ENCODE results near the gene PRSS53. TPM values are rescaled to one million over a fixed set of nuclear protein-coding genes. Genes with fewer than 3 reads are reported as not detected.

Gene PRSS53
- total RNA-seq, 4 donors from 2014 or later, result 2.3 to 3.8 (median 2.7) TPM

DNA sequence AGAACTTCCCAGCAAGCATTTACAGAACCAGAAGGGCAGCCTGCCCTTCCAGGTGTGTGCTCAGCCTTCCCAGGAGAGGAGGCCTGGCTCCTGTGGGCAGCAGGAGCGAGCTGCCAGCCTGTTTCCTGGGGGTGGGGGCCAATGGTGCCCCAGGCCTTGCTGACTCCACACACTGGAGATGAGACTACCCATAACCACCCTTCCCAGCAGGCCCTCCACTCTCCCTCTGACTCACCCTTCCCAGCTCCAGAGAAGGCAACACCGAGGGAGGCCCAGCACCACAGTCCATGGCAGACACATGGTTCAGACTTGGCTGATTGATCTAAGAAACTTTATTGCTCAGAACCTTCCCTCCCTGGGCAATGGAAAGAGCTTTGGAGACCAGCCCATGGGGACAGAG, 1.8 kb upstream of the PRSS53 start:
- no peak for TF ChIP-seq POLR2A (IDR thresholded peaks at IDR 0.05)
- TF ChIP-seq, protein P1, sequence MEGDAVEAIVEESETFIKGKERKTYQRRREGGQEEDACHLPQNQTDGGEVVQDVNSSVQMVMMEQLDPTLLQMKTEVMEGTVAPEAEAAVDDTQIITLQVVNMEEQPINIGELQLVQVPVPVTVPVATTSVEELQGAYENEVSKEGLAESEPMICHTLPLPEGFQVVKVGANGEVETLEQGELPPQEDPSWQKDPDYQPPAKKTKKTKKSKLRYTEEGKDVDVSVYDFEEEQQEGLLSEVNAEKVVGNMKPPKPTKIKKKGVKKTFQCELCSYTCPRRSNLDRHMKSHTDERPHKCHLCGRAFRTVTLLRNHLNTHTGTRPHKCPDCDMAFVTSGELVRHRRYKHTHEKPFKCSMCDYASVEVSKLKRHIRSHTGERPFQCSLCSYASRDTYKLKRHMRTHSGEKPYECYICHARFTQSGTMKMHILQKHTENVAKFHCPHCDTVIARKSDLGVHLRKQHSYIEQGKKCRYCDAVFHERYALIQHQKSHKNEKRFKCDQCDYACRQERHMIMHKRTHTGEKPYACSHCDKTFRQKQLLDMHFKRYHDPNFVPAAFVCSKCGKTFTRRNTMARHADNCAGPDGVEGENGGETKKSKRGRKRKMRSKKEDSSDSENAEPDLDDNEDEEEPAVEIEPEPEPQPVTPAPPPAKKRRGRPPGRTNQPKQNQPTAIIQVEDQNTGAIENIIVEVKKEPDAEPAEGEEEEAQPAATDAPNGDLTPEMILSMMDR (IDR thresholded peaks at IDR 0.05), result no peak
- H3K4me3 ChIP-seq (ENCODE audit: low read depth, poor library complexity, severe bottlenecking), result no peak overlapping the region
- DNase-seq (ENCODE audit: low spot score in 2 of 2), result no peak
- intact Hi-C loops (cut with DNase I; ENCODE audit: low total_unique reads), result loop anchor here (5.0 kb wide), 1 partner anchor 103 kb away; the partner anchor contains the start of gene HSD3B7
- 63 to 81% methylated on average over 2 of the region's 2 CpGs for WGBS, 2 donors

GRCh38 chr16:31089199-31089598, 456 bp upstream of the PRSS53 start:
- DNase-seq (ENCODE audit: low spot score in 2 of 2), result no peak
- WGBS, 2 donors, result 94 to 95% methylated on average over 8 of the region's 8 CpGs
- no peak for TF ChIP-seq POLR2A (IDR thresholded peaks at IDR 0.05)
- TF ChIP-seq, protein P1 (IDR thresholded peaks at IDR 0.05), result no peak
- H3K4me3 ChIP-seq (ENCODE audit: low read depth, poor library complexity, severe bottlenecking), result no peak overlapping the region
- intact Hi-C loops (cut with DNase I; ENCODE audit: low total_unique reads), result no loop called here

- TF ChIP-seq POLR2A (IDR thresholded peaks at IDR 0.05), result no peak
- TF ChIP-seq, protein P1 (IDR thresholded peaks at IDR 0.05), result no peak
- intact Hi-C loops (cut with DNase I; ENCODE audit: low total_unique reads), result no loop called here
- DNase-seq (ENCODE audit: low spot score in 2 of 2), result no peak
- no peak overlapping the region for H3K4me3 ChIP-seq (ENCODE audit: low read depth, poor library complexity, severe bottlenecking)
- 77 to 79% methylated on average over 3 to 5 of the region's 5 CpGs for WGBS, 2 donors
These were observed 772 bp downstream of the PRSS53 start for GRCh38 chr16:31087971-31088370.

DNA sequence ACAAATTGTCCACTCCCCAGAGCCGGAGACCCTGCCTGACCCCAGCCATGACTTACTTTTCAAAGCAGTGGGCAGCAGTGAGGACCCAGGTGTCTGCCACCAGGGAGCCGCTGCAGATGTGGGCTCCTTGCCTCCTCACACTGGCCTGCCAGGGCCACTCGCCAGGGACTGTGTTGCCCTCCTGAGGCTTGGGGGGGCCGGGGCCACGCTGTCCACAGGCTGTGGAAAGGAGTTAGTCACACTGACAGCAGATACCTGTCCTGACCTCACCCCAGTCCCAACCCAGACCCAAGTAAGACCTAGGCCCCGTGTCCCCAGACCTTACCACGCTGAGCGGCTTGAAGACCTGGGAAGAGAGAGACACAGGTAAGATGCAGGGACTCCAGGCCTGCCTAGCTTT, 1.3 kb downstream of the PRSS53 start:
- TF ChIP-seq, protein P1 (IDR thresholded peaks at IDR 0.05), result no peak
- no peak for TF ChIP-seq POLR2A (IDR thresholded peaks at IDR 0.05)
- H3K4me3 ChIP-seq (ENCODE audit: low read depth, poor library complexity, severe bottlenecking), result no peak overlapping the region
- intact Hi-C loops (cut with DNase I; ENCODE audit: low total_unique reads), result no loop called here
- WGBS, 2 donors, result 77 to 91% methylated on average over 6 to 8 of the region's 8 CpGs
- no peak for DNase-seq (ENCODE audit: low spot score in 2 of 2)

DNA sequence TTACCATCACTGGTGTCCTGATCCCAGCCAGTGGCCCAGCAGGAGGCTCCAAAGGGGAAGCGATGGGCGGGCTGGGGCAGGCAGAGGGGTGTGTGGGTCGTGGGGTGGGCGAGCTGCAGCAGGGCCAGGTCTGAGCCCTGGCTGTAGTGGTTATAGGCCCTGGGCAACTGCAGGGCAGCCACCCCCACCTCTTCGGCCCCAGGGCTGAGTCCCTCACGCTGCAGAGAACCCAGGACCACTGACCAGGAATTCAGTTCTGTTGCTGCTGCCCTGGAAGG, 2.2 kb downstream of the PRSS53 start:
- no peak for DNase-seq (ENCODE audit: low spot score in 2 of 2)
- no peak overlapping the region for H3K4me3 ChIP-seq (ENCODE audit: low read depth, poor library complexity, severe bottlenecking)
- TF ChIP-seq, protein P1 (IDR thresholded peaks at IDR 0.05), result no peak
- no peak for TF ChIP-seq POLR2A (IDR thresholded peaks at IDR 0.05)
- WGBS, 2 donors, result 85 to 88% methylated on average over 5 to 6 of the region's 6 CpGs
- intact Hi-C loops (cut with DNase I; ENCODE audit: low total_unique reads), result no loop called here

DNA sequence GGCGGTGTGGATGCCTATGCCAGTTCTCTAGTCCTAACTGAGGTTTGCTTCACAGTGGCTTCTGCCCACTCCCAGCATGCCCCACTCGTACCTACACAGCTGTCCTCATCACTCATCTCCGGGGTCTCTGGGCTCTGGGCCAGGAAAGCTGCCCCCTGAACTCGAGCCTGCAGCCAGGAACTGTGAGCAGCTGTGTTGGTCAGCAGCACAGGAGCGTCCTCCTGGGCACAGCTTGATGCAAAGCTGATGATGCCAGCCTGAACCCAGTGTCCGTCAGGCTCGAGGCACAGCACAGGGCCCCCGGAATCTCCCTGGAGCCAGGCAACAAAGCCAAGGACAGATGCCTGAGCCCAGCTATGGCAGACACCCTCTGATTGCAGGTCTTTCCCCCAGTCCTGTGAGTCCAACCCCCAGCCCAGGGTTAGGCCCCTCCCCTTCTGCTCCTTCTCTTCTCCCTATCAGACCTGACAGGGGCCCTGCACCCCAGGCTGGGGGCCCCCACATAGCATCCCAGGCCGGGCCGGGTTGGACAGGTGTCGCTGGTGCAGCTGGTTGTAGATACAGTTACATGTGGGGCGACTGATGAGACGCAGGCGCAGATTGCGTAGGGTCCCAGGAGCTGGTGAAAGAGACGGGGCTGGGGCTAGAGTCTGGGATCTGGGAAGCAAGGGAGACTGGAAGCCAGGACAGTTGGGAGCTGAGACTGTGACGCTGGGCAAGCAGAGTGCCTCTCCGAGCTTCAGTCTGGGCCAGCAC, 2.7 kb downstream of the PRSS53 start:
- no peak for TF ChIP-seq POLR2A (IDR thresholded peaks at IDR 0.05)
- TF ChIP-seq, protein P1 (IDR thresholded peaks at IDR 0.05), result no peak
- intact Hi-C loops (cut with DNase I; ENCODE audit: low total_unique reads), result no loop called here
- DNase-seq (ENCODE audit: low spot score in 2 of 2), result no peak
- WGBS, 2 donors, result 83 to 91% methylated on average over 18 of the region's 18 CpGs
- H3K4me3 ChIP-seq (ENCODE audit: low read depth, poor library complexity, severe bottlenecking), result no peak overlapping the region

All from lower leg skin (tissue), 4 donors.